Fibroblast of mammary gland (primary cell): Measurements from ENCODE around the gene MRTFB.

Experiments used
- DNase-seq: peaks from one replicate; pipeline ENCODE4 v3.0.0-alpha.2; 2010; ENCODE audit warnings: low read depth
- H3K4me3 ChIP-seq: 2 replicates; pipeline ENCODE4 v1.5.1; 2011; ENCODE audit warnings: low read depth, mild to moderate bottlenecking, low read length, moderate library complexity; ENCODE audit not compliant: control insufficient read depth
- CTCF ChIP-seq: conservative IDR thresholded peaks from 2 replicates; pipeline ENCODE4 v1.5.1; 2011; ENCODE audit warnings: low read depth, low read length, inconsistent platforms; ENCODE audit not compliant: control insufficient read depth, insufficient read depth

MRTFB gene

GRCh38 chr16:14199199-14199598 lies 128.1 kb downstream of the MRTFB start:
- DNase-seq = no peak
- no peak overlapping the region for H3K4me3 ChIP-seq
- TF ChIP-seq CTCF = no peak

- TF ChIP-seq CTCF = no peak
- DNase-seq = peak; percentile 22
- H3K4me3 ChIP-seq = no peak overlapping the region
These were observed 128.5 kb downstream of the MRTFB start for GRCh38 chr16:14199624-14200023.

GRCh38 chr16:14202095-14202494 lies 131.0 kb downstream of the MRTFB start:
- no peak for TF ChIP-seq CTCF
- DNase-seq = no peak
- no peak overlapping the region for H3K4me3 ChIP-seq

GRCh38 chr16:14202697-14203096 lies 131.6 kb downstream of the MRTFB start:
- no peak overlapping the region for H3K4me3 ChIP-seq
- peak; percentile 19 for TF ChIP-seq CTCF
- peak; percentile 21 for DNase-seq

- TF ChIP-seq CTCF = no peak
- DNase-seq = no peak
- H3K4me3 ChIP-seq = no peak overlapping the region
These were observed 132.0 kb downstream of the MRTFB start for GRCh38 chr16:14203166-14203565.

GRCh38 chr16:14205666-14206065 lies 134.5 kb downstream of the MRTFB start:
- peak; percentile 35 for DNase-seq
- no peak overlapping the region for H3K4me3 ChIP-seq
- no peak for TF ChIP-seq CTCF
